Measurements from ENCODE around the gene TADA2B.

The TADA2B gene

GRCh38 chr4:7045961-7046921 is 3.1 kb downstream of the TADA2B start:
- intact Hi-C loops (cut with DNase I; ENCODE audit: low total_unique reads) = loop anchor here (10.0 kb wide), 1 partner anchor 261 kb away; the partner anchor contains the start of gene KIAA0232
- H3K36me3 ChIP-seq = peaks cover 0 to 20% (median 0%) of the 10 kb centered on the region in 3 donors
- TF ChIP-seq CTCF (IDR thresholded peaks at IDR 0.05) = no peak
- no peaks in the 10 kb centered on the region for H3K27me3 ChIP-seq
- H3K27ac ChIP-seq = no peak overlapping the region
- peaks cover 0 to 65% (median 44%) of the 10 kb centered on the region in 4 donors for H3K4me1 ChIP-seq
- no peaks in the 10 kb centered on the region for H3K9me3 ChIP-seq
- DNase-seq = no peak
- H3K4me3 ChIP-seq = no peak overlapping the region

- no peaks in the 10 kb centered on the region for H3K9me3 ChIP-seq
- no peak overlapping the region for H3K4me3 ChIP-seq
- H3K4me1 ChIP-seq = peaks cover 0 to 60% (median 38%) of the 10 kb centered on the region in 4 donors
- TF ChIP-seq CTCF (IDR thresholded peaks at IDR 0.05) = no peak
- intact Hi-C loops (cut with DNase I; ENCODE audit: low total_unique reads) = loop anchor here (10.0 kb wide), 1 partner anchor 262 kb away; the partner anchor contains the start of gene KIAA0232
- peaks cover 0 to 25% (median 2%) of the 10 kb centered on the region in 3 donors for H3K36me3 ChIP-seq
- no peak for DNase-seq
- no peak overlapping the region for H3K27ac ChIP-seq
- no peaks in the 10 kb centered on the region for H3K27me3 ChIP-seq
Observed at GRCh38 chr4:7046971-7047370, 3.8 kb downstream of the TADA2B start.

DNA sequence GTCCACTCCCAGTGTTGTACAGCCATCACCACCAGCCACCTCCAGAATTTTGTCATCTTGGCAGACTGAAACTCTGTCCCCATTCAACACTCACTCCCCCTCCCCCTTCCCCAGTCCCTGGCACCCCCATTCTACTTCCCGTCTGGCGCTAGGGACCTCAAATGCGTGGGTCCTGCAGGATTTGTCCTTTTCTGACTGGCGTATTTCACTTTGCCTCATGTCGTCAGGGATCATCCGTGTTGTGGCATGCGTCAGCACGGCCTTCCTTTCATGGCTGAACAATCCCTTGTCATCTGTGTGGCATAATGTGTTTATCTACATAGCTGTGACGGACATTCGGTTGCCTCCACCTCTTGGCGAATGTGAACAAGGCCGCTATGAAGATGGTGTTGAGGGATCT is 5.5 kb downstream of the TADA2B start:
- intact Hi-C loops (cut with DNase I; ENCODE audit: low total_unique reads) = loop anchor here (10.0 kb wide), 1 partner anchor 264 kb away; the partner anchor contains the start of gene KIAA0232
- Histone ChIP-seq H3K27ac (no peak overlapping the region), H3K36me3 (peaks cover 0 to 32% (median 4%) of the 10 kb centered on the region in 3 donors), H3K9me3 (no peaks in the 10 kb centered on the region), H3K4me1 (peaks cover 0 to 66% (median 36%) of the 10 kb centered on the region in 4 donors), H3K4me3 (no peak overlapping the region), H3K27me3 (no peaks in the 10 kb centered on the region)
- DNase-seq = no peak
- no peak for TF ChIP-seq CTCF (IDR thresholded peaks at IDR 0.05)

GRCh38 chr4:7049295-7049694 is 6.1 kb downstream of the TADA2B start:
- DNase-seq = no peak
- no peaks in the 10 kb centered on the region for H3K27me3 ChIP-seq
- H3K9me3 ChIP-seq = no peaks in the 10 kb centered on the region
- no peak for TF ChIP-seq CTCF (IDR thresholded peaks at IDR 0.05)
- H3K27ac ChIP-seq = no peak overlapping the region
- peaks cover 5 to 38% (median 9%) of the 10 kb centered on the region in 3 donors for H3K36me3 ChIP-seq
- intact Hi-C loops (cut with DNase I; ENCODE audit: low total_unique reads) = loop anchor here (10.0 kb wide), 1 partner anchor 264 kb away; the partner anchor contains the start of gene KIAA0232
- H3K4me1 ChIP-seq = peaks cover 0 to 63% (median 35%) of the 10 kb centered on the region in 4 donors
- H3K4me3 ChIP-seq = no peak overlapping the region

DNA sequence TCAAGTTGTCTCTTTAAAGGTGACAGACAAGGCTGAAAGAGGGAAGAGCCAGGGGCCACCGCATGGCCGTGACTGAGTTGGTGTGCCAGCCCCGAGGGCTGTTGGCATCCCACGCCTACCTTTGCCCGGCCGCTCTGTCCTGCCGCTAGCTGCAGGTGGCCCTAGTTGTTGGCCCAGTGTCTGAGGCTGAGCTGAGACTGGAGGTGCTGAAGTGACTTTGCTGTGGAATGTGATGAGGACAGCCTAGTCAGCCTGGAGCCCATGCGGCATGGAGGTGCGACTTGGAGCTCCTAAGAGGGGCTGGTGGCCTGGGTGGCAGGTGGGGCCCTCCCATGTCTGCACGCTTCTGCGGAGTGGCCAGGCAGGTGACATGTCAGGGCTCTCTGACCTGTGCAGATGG is 6.6 kb downstream of the TADA2B start:
- Histone ChIP-seq H3K9me3 (no peaks in the 10 kb centered on the region), H3K4me1 (peaks cover 0 to 59% (median 31%) of the 10 kb centered on the region in 4 donors), H3K27ac (no peak overlapping the region), H3K27me3 (no peaks in the 10 kb centered on the region), H3K36me3 (peaks cover 9 to 43% (median 14%) of the 10 kb centered on the region in 3 donors), H3K4me3 (no peak overlapping the region)
- TF ChIP-seq CTCF (IDR thresholded peaks at IDR 0.05) = no peak
- DNase-seq = no peak
- intact Hi-C loops (cut with DNase I; ENCODE audit: low total_unique reads) = loop anchor here (10.0 kb wide), 1 partner anchor 265 kb away; the partner anchor contains the start of gene KIAA0232

Data from tibial artery (tissue), 4 donors.